ENCODE results near the gene CXCL14.

CXCL14 gene

DNA sequence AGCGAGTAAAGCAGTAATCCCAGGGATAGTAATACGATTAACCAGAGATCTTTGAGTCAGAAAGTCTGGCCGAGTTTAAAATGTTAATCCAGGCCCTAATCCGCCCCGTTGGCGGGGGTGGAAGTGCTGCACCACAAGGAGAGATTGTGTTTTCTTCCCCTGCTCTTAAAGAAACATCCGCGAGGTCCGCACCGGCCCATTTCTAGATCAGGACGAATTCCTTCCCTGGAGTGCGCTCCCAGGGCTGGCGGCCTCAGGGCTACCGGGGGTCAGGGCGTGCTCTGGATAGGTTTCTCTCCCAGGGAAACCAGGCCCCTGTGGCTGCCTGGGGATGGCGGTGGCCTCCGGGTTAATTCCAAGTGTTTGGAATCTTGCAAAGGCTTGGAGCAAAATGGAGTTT is 33.7 kb downstream of the CXCL14 start:
- H3K27ac ChIP-seq (ENCODE audit: low read length) = no peak overlapping the region
- ATAC-seq (ENCODE audit: insufficient read depth, low read depth) = no peak
- H3K9me3 ChIP-seq (ENCODE audit: insufficient read depth, low read length, severe bottlenecking) = no peaks in the 10 kb centered on the region
- H3K27me3 ChIP-seq (ENCODE audit: insufficient read depth, low read length, poor library complexity) = peaks cover 57% of the 10 kb centered on the region
- H3K36me3 ChIP-seq (ENCODE audit: insufficient read depth, low read length) = no peaks in the 10 kb centered on the region
- H3K79me2 ChIP-seq (ENCODE audit: insufficient read depth, low read length) = no peaks in the 10 kb centered on the region
- no peak overlapping the region for H3K9ac ChIP-seq (ENCODE audit: low read depth, low read length)
- peaks cover 10% of the 10 kb centered on the region; the same call in 1 of the 2 replicates for H4K20me1 ChIP-seq (ENCODE audit: insufficient read depth, low read length)
- H3K4me1 ChIP-seq (ENCODE audit: insufficient read depth, low read length) = no peaks in the 10 kb centered on the region
- TF ChIP-seq EZH2 (IDR thresholded peaks at IDR 0.05; ENCODE audit: borderline replicate concordance, low read depth, low read length, severe bottlenecking) = no peak
- TF ChIP-seq, protein P1, sequence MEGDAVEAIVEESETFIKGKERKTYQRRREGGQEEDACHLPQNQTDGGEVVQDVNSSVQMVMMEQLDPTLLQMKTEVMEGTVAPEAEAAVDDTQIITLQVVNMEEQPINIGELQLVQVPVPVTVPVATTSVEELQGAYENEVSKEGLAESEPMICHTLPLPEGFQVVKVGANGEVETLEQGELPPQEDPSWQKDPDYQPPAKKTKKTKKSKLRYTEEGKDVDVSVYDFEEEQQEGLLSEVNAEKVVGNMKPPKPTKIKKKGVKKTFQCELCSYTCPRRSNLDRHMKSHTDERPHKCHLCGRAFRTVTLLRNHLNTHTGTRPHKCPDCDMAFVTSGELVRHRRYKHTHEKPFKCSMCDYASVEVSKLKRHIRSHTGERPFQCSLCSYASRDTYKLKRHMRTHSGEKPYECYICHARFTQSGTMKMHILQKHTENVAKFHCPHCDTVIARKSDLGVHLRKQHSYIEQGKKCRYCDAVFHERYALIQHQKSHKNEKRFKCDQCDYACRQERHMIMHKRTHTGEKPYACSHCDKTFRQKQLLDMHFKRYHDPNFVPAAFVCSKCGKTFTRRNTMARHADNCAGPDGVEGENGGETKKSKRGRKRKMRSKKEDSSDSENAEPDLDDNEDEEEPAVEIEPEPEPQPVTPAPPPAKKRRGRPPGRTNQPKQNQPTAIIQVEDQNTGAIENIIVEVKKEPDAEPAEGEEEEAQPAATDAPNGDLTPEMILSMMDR (IDR thresholded peaks at IDR 0.05; ENCODE audit: borderline replicate concordance, extremely low read depth, low read length, poor library complexity, severe bottlenecking) = no peak
- H2AFZ ChIP-seq (ENCODE audit: low read depth, low read length) = no peak overlapping the region
- H3K4me3 ChIP-seq (ENCODE audit: low read depth in 1 of 2, low read length in 2 of 2) = no peak overlapping the region
- no peak for DNase-seq
- no peak overlapping the region for H3K4me2 ChIP-seq (ENCODE audit: insufficient read depth, low read length)

GRCh38 chr5:135543485-135544304 is 35.1 kb downstream of the CXCL14 start:
- Histone ChIP-seq H3K4me1 (ENCODE audit: insufficient read depth, low read length) (no peaks in the 10 kb centered on the region), H3K27ac (ENCODE audit: low read length) (no peak overlapping the region), H2AFZ (ENCODE audit: low read depth, low read length) (no peak overlapping the region), H3K9me3 (ENCODE audit: insufficient read depth, low read length, severe bottlenecking) (no peaks in the 10 kb centered on the region), H3K27me3 (ENCODE audit: insufficient read depth, low read length, poor library complexity) (peaks cover 55% of the 10 kb centered on the region), H3K4me3 (ENCODE audit: low read depth in 1 of 2, low read length in 2 of 2) (no peak overlapping the region), H3K36me3 (ENCODE audit: insufficient read depth, low read length) (no peaks in the 10 kb centered on the region), H3K79me2 (ENCODE audit: insufficient read depth, low read length) (no peaks in the 10 kb centered on the region), H3K4me2 (ENCODE audit: insufficient read depth, low read length) (no peak overlapping the region), H3K9ac (ENCODE audit: low read depth, low read length) (no peak overlapping the region), H4K20me1 (ENCODE audit: insufficient read depth, low read length) (peaks cover 9% of the 10 kb centered on the region; the same call in 1 of the 2 replicates)
- TF ChIP-seq, protein P1 (IDR thresholded peaks at IDR 0.05; ENCODE audit: borderline replicate concordance, extremely low read depth, low read length, poor library complexity, severe bottlenecking) = no peak
- TF ChIP-seq EZH2 (IDR thresholded peaks at IDR 0.05; ENCODE audit: borderline replicate concordance, low read depth, low read length, severe bottlenecking) = no peak
- ATAC-seq (ENCODE audit: insufficient read depth, low read depth) (no peak), DNase-seq (no peak)

- Histone ChIP-seq H3K27ac (ENCODE audit: low read length) (no peak overlapping the region), H3K79me2 (ENCODE audit: insufficient read depth, low read length) (no peaks in the 10 kb centered on the region), H3K9me3 (ENCODE audit: insufficient read depth, low read length, severe bottlenecking) (no peaks in the 10 kb centered on the region), H2AFZ (ENCODE audit: low read depth, low read length) (no peak overlapping the region), H4K20me1 (ENCODE audit: insufficient read depth, low read length) (0 out of 2 replicates have a peak, but pooled peaks cover 3% of the 10 kb centered on the region), H3K4me1 (ENCODE audit: insufficient read depth, low read length) (no peaks in the 10 kb centered on the region), H3K4me3 (ENCODE audit: low read depth in 1 of 2, low read length in 2 of 2) (no peak overlapping the region), H3K27me3 (ENCODE audit: insufficient read depth, low read length, poor library complexity) (peaks cover 50% of the 10 kb centered on the region), H3K4me2 (ENCODE audit: insufficient read depth, low read length) (no peak overlapping the region), H3K9ac (ENCODE audit: low read depth, low read length) (no peak overlapping the region), H3K36me3 (ENCODE audit: insufficient read depth, low read length) (no peaks in the 10 kb centered on the region)
- DNase-seq (no peak), ATAC-seq (ENCODE audit: insufficient read depth, low read depth) (no peak)
- TF ChIP-seq, protein P1 (IDR thresholded peaks at IDR 0.05; ENCODE audit: borderline replicate concordance, extremely low read depth, low read length, poor library complexity, severe bottlenecking) = no peak
- TF ChIP-seq EZH2 (IDR thresholded peaks at IDR 0.05; ENCODE audit: borderline replicate concordance, low read depth, low read length, severe bottlenecking) = no peak
Measured at GRCh38 chr5:135543001-135543484, 35.7 kb downstream of the CXCL14 start.

Measured in DND-41 (cell line).